Adrenal gland (tissue), 12 donors: ENCODE results near the gene IL4R. TPM values are rescaled to one million over a fixed set of nuclear protein-coding genes. Genes with fewer than 3 reads are reported as not detected.

Source experiments
- DNase-seq, 7 donors: peaks; one replicate each; pipeline ENCODE4 v3.0.0-alpha.2; 2019 to 2020
- H3K27ac ChIP-seq, 5 donors: fragments of 200-600 bp; sonication (generic) in 4 of 5; 1 replicate in 3 of 5; 2 replicates in 2 of 5; pipeline versions ENCODE4 v1.5.1 to v1.8.0; 2016 to 2020; ENCODE audit warnings: mild to moderate bottlenecking in 1 of 5
- H3K27me3 ChIP-seq: fragments of 200-600 bp; 2 replicates; pipeline ENCODE4 v1.8.0; 2021
- H3K36me3 ChIP-seq, 2 donors: fragments of 200-600 bp; replicated peaks in 1 of 2; 1 replicate in 1 of 2; 2 replicates in 1 of 2; pipeline versions ENCODE4 v1.5.1 to v1.8.0; 2018 to 2022
- H3K4me1 ChIP-seq, 2 donors: fragments of 200-600 bp; replicated peaks in 1 of 2; 1 replicate in 1 of 2; 2 replicates in 1 of 2; pipeline versions ENCODE4 v1.5.1 to v1.8.0; 2018 to 2021
- H3K4me3 ChIP-seq, 4 donors: fragments of 200-600 bp; sonication (generic) in 3 of 4; one replicate each; pipeline ENCODE4 v1.5.1; 2016 to 2018
- H3K9me3 ChIP-seq, 3 donors: fragments of 200-600 bp; sonication (generic) in 1 of 3; replicated peaks in 1 of 3; 1 replicate in 2 of 3; 2 replicates in 1 of 3; pipeline versions ENCODE4 v1.5.1 to v1.8.0; 2016 to 2021
- POLR2A ChIP-seq, 2 donors: fragments of 450-650 bp; IDR thresholded peaks; one replicate each; pipeline ENCODE4 v1.6.1; 2017; ENCODE audit warnings: antibody characterized with exemption in 2 of 2, mild to moderate bottlenecking in 2 of 2, moderate library complexity in 1 of 2
- WGBS, 4 donors: extraction: QIAGEN DNeasy Blood & Tissue Kit in 2 of 4; methylation state at CpG; one replicate each; pipeline versions ENCODE4 v1.1.5 to v1.1.7; 2013 to 2017; 5-methylcytosine and 5-hydroxymethylcytosine counted together
- intact Hi-C, 2 donors: fragments of 100-400 bp; cut with DNase I; formaldehyde crosslinking; loops; one replicate each; pipeline versions ENCODE4 v1.14.1 to v1.15.0; 2022 to 2023
- polyA plus RNA-seq, 3 donors: library from polyadenylated mRNA; stranded (reverse); fragments of 200-250 nt in 2 of 3; fragments of 350-450 nt in 1 of 3; fragmentation: Illumina TruSeq in 1 of 3; extraction: RNeasy Lipid Tissue Mini Kit (QIAGEN cat#74804) in 1 of 3; gene quantifications; one replicate each; pipeline ENCODE4 v1.2.3, GENCODE V29; 2013 to 2014
- total RNA-seq, 9 donors: library from RNA; depleted of rRNA in 4 of 9; stranded (reverse); fragments of >200 nt in 4 of 9; fragments of 120-200 nt in 1 of 9; fragmentation: NEBNext Ultra II Directional in 1 of 9; extraction: Animal tissue kit (Norgen Biotek cat#: 25700) in 1 of 9; gene quantifications; one replicate each; pipeline versions ENCODE4 v1.1.0 to v1.2.4, GENCODE V29; 2013 to 2023
- TF ChIP-seq, protein P1 (sequence below), 6 experiments: fragments of 450-650 bp in 4 of 6; fragments of 200-600 bp in 2 of 6; sonication (generic) in 1 of 6; IDR thresholded peaks; 1 replicate in 5 of 6; 2 replicates in 1 of 6; pipeline versions ENCODE4 v1.5.1 to v1.8.0; 2016 to 2021; ENCODE audit warnings: antibody characterized with exemption in 6 of 6, mild to moderate bottlenecking in 2 of 6, moderate library complexity in 1 of 6
- donor health status: healthy with polysubstance abuse.
- donor health status: Bipolar disorder and iron deficiency.
- donor health status: DM: yes; HTN: yes; CAD: no.
- donor health status: DM: no; HTN: no; CAD: no.
- donor health status: DM: no; HTN: no; CAD: no.
- donor health status: DM: yes; HTN: yes; CAD: no.

IL4R gene
- total and polyA plus RNA-seq, 12 donors = 3.1 to 142 (median 50.0) TPM

DNA sequence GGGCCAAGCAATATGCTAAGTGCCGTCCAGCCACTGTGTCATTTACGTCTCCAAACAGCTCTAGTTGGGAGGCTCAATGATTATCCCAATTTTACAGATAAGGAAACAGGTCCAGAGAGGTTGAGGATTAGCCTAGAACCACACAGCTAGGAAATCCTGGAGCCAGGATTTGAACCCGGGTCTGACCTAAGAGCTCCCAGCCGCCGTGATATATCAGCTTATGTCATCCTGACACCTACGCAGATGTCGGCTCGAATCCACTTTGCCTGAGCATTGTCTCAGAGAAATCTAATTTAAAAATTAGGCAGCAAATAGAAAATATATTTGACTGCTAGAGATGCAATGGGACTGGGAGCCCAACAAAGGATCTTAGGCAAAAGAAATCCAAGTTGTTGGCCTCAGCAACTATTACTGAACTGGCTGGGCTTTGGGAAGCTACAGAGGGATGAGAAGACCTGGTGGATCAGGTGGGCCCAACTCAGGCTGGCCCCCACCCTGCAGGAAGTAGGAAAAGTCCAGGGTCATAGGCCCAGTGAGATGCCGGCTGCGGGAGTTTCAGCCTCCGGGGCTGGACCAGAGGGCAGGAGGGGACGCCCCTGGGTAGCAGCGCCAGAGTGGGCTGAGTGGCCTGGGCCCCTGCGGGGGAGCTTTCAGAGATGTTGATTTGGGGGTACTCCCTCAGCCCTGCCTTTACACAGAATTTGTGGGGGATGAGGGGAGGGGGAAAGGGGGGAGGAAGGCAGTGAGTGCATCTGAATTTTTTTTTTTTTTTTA, 53.1 kb downstream of the IL4R start:
- WGBS, 4 donors = 64 to 75% (median 68%) methylated on average over 14 of the region's 14 CpGs
- DNase-seq = no peak
- Histone ChIP-seq H3K27ac (peak overlapping the region in 3 of 5 donors; percentile 10 to 61 (median 61)), H3K4me1 (peaks cover 0 to 12% of the 10 kb centered on the region in 2 donors), H3K9me3 (no peaks in the 10 kb centered on the region), H3K36me3 (peaks cover 0 to 25% of the 10 kb centered on the region in 2 donors), H3K4me3 (no peak overlapping the region), H3K27me3 (no peaks in the 10 kb centered on the region)
- intact Hi-C loops = loop anchor here in 1 of 2 donors (5.0 kb wide), 1 partner anchor 130 kb away; no protein-coding TSS in a partner anchor
- TF ChIP-seq POLR2A (IDR thresholded peaks at IDR 0.05) = no peak
- TF ChIP-seq, protein P1, sequence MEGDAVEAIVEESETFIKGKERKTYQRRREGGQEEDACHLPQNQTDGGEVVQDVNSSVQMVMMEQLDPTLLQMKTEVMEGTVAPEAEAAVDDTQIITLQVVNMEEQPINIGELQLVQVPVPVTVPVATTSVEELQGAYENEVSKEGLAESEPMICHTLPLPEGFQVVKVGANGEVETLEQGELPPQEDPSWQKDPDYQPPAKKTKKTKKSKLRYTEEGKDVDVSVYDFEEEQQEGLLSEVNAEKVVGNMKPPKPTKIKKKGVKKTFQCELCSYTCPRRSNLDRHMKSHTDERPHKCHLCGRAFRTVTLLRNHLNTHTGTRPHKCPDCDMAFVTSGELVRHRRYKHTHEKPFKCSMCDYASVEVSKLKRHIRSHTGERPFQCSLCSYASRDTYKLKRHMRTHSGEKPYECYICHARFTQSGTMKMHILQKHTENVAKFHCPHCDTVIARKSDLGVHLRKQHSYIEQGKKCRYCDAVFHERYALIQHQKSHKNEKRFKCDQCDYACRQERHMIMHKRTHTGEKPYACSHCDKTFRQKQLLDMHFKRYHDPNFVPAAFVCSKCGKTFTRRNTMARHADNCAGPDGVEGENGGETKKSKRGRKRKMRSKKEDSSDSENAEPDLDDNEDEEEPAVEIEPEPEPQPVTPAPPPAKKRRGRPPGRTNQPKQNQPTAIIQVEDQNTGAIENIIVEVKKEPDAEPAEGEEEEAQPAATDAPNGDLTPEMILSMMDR (IDR thresholded peaks at IDR 0.05) = no peak

- Histone ChIP-seq H3K9me3 (no peaks in the 10 kb centered on the region), H3K27ac (peak overlapping the region in 4 of 5 donors; percentile 10 to 61 (median 48)), H3K36me3 (peaks cover 0 to 16% of the 10 kb centered on the region in 2 donors), H3K4me3 (peak overlapping the region in 1 of 4 donors; percentile 1), H3K27me3 (no peaks in the 10 kb centered on the region), H3K4me1 (peaks cover 0 to 12% of the 10 kb centered on the region in 2 donors)
- intact Hi-C loops = loop anchor here in 1 of 2 donors (5.0 kb wide), 1 partner anchor 130 kb away; no protein-coding TSS in a partner anchor
- 31 to 43% (median 35%) methylated on average over 23 to 27 of the region's 27 CpGs for WGBS, 4 donors
- TF ChIP-seq, protein P1 (IDR thresholded peaks at IDR 0.05) = peak; percentile 47 to 83 (median 73)
- TF ChIP-seq POLR2A (IDR thresholded peaks at IDR 0.05) = no peak
- peak; percentile 72 to 85 (median 78) for DNase-seq
These were observed 53.9 kb downstream of the IL4R start for GRCh38 chr16:27367461-27368357.

GRCh38 chr16:27368358-27368722, 54.6 kb downstream of the IL4R start:
- 49 to 68% (median 52%) methylated on average over 6 to 9 of the region's 9 CpGs for WGBS, 4 donors
- intact Hi-C loops = loop anchor here in 1 of 2 donors (5.0 kb wide), 1 partner anchor 131 kb away; no protein-coding TSS in a partner anchor
- no peak overlapping the region for H3K27ac ChIP-seq
- H3K4me3 ChIP-seq = no peak overlapping the region
- TF ChIP-seq POLR2A (IDR thresholded peaks at IDR 0.05) = no peak
- TF ChIP-seq, protein P1 (IDR thresholded peaks at IDR 0.05) = peak in 1 of 6 experiments; percentile 33
- no peaks in the 10 kb centered on the region for H3K9me3 ChIP-seq
- H3K36me3 ChIP-seq = peaks cover 0 to 10% of the 10 kb centered on the region in 2 donors
- H3K4me1 ChIP-seq = peaks cover 0 to 12% of the 10 kb centered on the region in 2 donors
- no peaks in the 10 kb centered on the region for H3K27me3 ChIP-seq
- no peak for DNase-seq

DNA sequence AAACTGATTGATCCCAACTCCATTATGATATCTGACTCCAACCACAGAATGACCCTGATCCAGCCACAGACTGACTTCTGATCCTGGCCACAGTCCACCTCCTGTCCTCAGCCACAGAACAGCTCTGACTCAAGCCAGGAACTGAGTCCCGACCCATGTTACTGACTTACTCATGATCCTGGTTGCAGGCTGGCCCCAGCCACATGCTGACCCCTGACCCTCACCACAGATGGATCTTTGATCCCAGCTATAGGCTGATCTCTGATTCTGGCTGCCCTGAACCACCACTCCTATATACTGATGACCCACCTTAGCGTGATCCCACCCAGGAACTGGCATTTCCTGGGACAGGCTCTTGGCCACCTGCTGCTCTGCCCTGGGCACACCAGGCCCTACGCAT, 56.0 kb downstream of the IL4R start:
- no peak overlapping the region for H3K4me3 ChIP-seq
- H3K4me1 ChIP-seq = peaks cover 0 to 12% of the 10 kb centered on the region in 2 donors
- no peak for TF ChIP-seq POLR2A (IDR thresholded peaks at IDR 0.05)
- TF ChIP-seq, protein P1 (IDR thresholded peaks at IDR 0.05) = no peak
- no peaks in the 10 kb centered on the region for H3K9me3 ChIP-seq
- no peaks in the 10 kb centered on the region for H3K36me3 ChIP-seq
- no peak overlapping the region for H3K27ac ChIP-seq
- H3K27me3 ChIP-seq = no peaks in the 10 kb centered on the region
- intact Hi-C loops = loop anchor here (5.0 to 10.0 kb wide), 3 partner anchors 85 to 193 kb away; no protein-coding TSS in a partner anchor
- peak in 3 of 7 donors; percentile 12 to 49 (median 40) for DNase-seq
- 56 to 83% (median 79%) methylated on average over 2 to 3 of the region's 3 CpGs for WGBS, 4 donors
